NCI-H1092 (cell line): ENCODE results near the gene RAD21L1.
A peak's percentile ranks its signal among the peaks of the same experiment; 100 is the strongest.

Experiments used
- DNase-seq: peaks from one replicate; lab custom pipeline; 2025; lab: John Stamatoyannopoulos, UW

The RAD21L1 gene

DNA sequence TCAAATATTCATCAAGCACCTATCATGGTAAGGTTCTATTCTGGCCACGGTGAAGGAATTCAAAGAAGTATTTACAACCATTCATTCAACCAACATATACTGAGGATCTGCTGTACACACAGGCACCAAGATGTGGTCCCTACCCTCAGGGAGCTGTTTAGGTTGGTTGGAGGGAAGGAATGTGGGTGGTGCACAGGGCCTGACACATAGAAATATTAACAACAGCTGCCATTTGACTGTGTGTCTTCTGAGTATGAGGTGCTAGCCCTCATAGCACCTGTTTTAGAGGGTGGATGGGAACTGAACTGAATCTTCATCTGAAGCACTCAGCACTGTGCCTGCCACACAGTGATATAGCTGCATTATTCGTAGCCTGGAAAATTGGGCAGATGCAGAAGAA is 47.5 kb downstream of the RAD21L1 start:
- DNase-seq = no peak

DNA sequence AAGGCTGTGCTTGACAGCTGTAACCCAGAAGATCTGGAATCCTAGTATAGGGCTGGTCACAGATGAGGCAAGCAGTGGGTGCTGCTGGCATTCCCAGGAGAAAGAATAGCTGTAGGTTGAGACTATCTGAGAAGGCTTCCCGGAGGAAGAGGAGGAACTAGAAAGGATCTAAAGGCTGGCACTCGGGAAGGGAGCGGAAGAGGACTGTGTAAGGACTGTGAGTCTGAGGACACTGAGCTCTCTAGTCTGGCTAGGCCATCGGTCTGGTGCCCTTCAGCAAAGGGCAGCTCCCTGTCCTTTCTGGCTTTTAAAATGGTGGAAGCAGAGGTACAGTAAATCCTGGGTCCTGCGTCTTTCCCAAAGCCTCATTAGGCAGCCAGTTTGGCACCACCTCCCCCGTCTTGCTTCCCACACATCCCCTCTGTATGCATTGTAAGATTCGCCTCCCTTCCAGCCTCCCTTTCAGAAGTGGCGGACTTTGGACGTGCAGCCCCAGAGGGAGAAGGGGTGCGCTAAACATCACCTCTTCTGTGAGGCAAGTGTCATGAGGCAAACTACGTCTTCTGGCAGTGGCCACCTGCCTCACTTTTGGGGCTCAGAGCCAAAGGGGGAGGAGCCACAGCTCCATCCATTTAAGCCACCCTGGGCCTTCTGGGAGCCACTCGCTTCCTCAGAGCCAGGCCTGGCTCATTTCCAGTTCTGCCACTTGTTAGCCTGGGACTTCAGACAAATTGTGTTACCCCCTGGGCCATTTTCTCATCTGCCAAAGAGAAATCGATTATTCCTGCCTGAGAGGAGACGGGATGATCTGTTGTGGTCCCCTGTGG is 48.9 kb downstream of the RAD21L1 start:
- DNase-seq = peak; percentile 95

DNA sequence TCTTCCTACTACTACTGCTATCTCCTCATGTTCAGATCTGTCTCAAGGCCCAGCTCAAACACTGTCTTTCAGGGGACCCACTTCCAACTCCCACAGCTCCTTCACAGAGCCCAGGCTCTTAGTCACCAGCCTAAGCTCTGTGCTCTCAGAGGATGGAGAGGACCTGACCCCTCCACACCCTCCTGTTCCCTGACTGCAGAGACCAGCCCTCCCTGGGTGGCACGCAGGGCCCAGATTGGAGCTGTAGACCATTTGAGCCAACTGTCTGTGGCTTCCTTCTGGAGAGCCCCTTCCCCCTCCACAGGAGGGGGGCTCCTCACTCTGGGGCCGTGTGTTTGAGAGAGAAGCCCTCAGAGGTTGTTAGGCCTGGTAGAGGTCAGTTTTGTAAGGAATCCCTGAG is 50.1 kb downstream of the RAD21L1 start:
- no peak for DNase-seq

DNA sequence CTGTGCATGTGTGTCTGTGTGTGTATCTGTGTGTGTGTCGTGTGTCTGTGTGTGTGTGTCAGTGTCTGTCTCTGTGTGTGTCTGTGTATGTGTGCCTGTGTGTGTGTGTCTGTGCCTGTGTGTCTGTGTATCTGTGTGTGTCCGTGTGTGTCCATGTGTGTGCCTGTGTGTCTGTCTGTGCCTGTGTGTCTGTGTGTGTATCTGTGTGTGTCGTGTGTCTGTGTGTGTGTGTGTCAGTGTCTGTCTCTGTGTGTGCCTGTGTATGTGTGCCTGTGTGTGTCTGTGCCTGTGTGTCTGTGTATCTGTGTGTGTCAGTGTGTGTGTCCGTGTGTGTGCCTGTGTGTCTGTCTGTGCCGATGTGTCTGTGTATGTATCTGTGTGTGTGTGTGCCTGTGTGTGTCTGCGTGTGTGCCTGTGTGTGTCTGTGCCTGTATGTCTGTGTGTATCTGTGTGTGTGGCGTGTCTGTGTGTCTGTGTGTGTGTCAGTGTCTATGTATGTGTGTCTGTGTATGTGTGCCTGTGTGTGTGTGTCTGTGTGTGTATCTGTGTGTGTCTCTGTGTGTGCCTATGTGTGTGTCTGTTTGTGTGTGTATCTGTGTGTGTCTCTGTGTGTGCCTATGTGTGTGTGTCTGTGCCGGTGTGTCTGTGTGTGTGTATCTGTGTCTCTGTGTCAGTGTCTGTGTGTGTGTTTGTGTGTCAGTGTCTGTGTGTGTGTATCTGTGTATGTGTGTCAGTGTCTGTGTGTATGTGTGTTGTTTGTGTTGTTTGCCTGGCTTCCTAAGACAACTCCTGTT is 51.9 kb downstream of the RAD21L1 start:
- no peak for DNase-seq

DNA sequence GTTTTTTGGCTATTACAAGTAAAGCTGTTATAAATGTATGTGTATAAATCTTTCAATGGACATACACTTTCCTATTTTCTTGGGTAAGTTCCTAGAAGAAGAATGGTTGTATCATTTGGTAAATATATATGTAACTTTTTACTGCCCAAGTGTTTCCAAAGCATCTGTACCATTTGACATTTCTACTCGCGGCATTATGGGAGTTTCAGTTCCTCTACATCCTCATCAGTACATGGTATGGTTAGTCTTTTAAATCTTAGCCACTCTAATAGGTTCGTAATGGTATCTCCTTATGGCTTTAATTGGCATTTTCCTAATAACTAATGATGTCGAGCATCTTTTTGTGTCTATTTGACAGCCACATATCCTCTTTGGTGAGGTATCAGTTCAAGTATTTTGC is 53.1 kb downstream of the RAD21L1 start:
- DNase-seq = no peak

- no peak for DNase-seq
These were observed 54.6 kb downstream of the RAD21L1 start for GRCh38 chr20:1280195-1281102.

GRCh38 chr20:1281279-1282057 is 55.6 kb downstream of the RAD21L1 start:
- DNase-seq = peak; percentile 89

GRCh38 chr20:1282966-1283365 is 57.1 kb downstream of the RAD21L1 start:
- no peak for DNase-seq

GRCh38 chr20:1283522-1284510 is 58.0 kb downstream of the RAD21L1 start:
- no peak for DNase-seq

GRCh38 chr20:1286267-1287024 is 60.6 kb downstream of the RAD21L1 start:
- DNase-seq = no peak

GRCh38 chr20:1287306-1287705 is 61.5 kb downstream of the RAD21L1 start:
- no peak for DNase-seq

DNA sequence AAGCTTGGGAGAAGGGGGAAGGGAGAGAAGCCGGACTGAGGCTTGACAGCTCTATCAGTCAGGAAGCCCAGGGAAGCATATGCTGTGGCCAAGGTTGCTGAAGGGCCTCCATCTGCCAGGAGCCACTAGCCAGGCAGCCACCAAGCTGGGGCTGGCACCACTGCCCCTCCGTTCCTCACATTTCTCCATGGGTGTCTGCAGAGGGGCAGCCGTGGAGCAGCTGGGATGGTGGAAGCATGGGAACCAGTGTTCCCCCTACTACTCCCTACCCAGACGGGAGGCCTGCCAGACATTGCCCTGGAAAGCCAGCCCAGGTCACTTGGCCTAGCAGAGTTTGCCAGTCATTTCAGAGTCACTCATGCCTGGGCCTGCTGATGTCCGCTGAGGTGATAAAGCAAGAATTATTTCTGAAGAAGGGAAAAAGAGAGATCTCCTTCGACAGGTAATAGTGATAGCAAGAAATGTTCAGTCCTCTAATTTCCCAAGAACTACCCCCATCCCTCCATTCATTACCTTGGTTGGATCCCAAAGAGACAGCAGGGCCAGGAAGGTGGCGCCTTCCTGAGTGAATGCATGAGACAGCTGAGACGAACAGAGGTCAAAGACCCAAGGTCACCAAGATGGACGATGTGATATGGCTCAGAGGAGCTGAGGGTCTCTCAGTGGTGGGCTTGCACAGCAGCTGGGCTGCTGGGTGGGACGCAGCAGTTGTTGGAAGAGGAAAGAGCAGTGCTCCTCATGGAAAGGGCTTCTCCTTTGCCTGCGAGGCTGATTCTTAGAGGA is 62.1 kb downstream of the RAD21L1 start:
- no peak for DNase-seq

DNA sequence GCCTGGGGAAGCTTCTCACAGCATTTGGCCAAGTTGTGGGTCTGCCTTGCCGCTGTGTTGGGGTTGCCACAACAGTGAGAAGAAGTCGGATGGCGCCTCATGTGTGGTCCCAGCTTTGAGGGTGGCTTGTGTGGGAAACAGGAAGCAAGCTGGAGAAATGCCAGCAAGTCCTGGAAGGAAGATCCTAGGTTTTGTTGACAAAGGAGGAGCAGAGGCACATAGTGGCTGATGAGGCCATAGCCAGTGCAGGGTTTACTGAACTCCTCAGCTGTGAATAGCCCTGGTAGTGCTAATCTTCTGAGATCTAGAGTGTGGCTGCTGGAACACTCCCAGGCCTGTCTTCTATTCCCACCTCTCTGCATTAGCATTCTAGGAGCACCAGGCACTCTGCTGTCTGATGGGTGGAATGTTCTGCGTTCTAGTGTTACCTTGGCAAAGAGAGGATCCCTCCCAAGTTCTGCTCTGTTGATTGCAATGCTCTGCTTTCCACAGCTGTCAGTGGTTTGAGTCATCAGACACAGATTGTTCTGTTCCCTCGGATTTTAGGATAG is 65.4 kb downstream of the RAD21L1 start:
- DNase-seq = no peak

DNA sequence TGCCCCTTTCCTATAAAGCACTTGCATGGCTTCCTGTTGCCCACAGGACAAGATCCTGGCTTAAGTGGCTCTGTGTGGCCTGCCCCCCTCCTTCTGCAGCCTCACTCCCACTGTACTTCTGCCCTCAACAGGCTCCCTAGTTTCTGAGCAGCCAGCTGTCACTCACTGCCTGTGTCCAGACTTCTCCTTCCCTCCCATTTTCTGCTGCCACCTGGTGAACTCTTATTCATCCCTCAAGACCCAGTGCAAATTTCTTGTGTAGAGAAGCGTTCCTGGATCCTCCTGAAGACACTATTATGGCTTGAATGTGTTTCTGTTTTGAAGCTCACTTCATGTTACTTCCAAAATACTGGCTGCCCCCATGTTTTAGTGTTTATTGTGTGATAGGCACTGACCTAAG is 66.8 kb downstream of the RAD21L1 start:
- no peak for DNase-seq

DNA sequence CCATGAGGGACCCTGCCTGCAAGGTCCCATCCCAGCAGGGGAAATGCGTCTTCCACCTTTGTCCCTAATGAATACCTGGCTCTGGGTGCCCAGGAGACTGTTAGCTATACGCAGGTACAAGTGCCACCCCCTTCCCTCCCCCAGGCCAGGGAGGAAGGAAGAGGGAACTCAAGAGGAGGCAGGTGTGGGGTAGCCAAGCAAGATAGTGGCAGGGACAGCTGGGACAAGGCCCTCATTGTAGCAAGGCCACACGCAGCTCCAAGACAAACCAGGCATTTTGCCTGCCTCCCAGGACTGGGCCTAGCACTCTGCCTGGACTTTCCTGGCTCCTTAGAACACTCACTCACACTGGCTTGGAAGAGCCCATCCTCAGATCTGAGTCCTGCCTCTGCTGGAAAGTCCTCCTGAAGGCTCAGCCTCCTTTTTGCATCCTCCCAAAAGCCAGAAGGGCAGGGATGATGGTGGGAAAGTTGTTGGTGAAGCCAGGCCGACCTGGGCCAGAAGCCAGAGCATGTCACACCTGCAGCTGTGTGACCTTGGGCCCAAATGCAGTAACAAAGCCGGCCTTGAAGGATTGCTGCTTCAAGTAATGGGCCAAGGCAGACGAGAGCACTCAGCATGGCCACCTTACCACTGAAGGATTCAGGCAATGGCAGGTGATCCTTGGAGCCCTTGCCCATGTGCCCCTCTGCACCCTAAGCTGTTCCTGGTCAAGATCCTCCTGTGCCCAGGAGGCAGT is 68.0 kb downstream of the RAD21L1 start:
- no peak for DNase-seq

DNA sequence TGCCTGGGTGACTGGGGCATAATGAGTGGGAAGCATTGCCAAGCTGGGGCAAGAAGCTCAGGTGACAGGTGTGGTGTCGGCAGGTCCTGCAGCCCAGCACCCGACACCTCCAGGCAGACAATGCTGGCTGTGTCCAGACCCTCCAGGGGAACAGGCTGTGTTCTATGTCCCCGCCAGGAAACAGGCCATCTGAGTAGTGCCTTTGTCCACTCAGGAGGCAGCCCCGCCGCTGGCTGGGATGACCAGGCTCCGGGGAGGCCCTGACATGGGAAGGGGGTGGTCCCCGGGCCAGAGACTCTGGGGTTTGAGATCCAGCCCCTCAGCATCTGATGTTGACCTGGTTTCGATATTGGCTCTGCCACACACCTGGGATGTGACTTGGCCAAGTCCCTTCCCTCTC is 68.7 kb downstream of the RAD21L1 start:
- no peak for DNase-seq

GRCh38 chr20:1295276-1295930 is 69.6 kb downstream of the RAD21L1 start:
- no peak for DNase-seq
